Measurements from ENCODE around the gene RPS6KA4.
"Not testable (repeated sequence)": the region's sequence is repeated elsewhere in the genome, so short reads cannot be mapped to it uniquely, and the experiment has no call there.

Gene RPS6KA4

DNA sequence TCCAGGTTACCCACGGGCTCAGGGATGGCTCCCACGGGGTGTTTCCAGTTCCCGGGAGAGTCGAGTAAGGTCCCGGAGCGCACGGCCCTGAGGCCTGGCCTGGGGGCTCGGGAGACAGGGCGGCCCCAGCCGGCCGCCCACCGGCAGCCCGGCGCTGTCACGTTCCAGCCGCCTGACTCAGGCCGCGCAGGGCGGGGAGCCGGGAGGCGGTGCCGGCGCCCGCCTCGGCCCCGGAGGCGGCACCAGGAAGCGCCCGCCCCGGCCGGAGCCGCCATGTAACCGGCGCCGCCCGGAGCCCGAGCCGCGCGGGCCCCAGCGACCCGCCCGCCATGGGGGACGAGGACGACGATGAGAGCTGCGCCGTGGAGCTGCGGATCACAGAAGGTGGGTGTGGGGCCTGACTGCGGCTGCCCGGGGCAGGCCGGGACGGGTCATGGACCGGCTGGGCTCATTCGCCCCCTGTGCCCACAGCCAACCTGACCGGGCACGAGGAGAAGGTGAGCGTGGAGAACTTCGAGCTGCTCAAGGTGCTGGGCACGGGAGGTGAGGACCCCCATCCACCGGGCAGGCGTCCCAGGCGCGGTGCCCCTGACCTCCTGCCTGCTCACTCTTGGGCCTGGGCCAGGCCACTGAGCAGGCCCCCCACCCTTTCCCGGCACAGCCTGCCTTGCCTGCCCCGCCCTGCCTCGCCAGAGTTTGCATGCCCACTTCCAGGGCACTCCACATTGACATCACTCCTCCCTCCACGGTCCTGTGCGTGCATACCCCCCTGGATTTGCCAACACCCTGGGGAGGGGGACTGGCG lies at the start of gene RPS6KA4:
RPS6KA4 (plus strand) TSS at position 256 of the 805 bp plus-strand sequence; CDS start at position 330, 74 bp downstream.
- DNase-seq, result no peak

DNA sequence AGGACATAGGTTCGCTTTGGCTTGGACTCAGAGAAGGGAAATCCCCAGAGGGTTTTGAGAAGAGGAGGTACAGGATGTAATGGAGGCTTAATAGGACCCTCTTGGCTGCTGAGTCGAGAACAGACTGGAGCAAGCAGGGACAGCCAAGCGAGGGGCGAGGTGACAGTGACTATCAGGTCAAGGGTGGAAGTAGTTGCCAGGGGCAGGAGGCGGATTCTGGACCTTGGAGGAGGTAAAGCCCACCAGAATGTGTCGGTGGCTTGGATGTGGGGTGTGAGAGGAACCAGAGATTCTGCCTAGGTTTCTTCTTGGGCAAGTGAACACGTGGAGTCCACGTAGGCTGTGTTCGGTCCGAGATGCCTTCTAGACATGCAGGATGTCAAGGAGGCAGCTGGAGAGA lies 46.0 kb upstream of the RPS6KA4 start:
- DNase-seq, result no peak

DNA sequence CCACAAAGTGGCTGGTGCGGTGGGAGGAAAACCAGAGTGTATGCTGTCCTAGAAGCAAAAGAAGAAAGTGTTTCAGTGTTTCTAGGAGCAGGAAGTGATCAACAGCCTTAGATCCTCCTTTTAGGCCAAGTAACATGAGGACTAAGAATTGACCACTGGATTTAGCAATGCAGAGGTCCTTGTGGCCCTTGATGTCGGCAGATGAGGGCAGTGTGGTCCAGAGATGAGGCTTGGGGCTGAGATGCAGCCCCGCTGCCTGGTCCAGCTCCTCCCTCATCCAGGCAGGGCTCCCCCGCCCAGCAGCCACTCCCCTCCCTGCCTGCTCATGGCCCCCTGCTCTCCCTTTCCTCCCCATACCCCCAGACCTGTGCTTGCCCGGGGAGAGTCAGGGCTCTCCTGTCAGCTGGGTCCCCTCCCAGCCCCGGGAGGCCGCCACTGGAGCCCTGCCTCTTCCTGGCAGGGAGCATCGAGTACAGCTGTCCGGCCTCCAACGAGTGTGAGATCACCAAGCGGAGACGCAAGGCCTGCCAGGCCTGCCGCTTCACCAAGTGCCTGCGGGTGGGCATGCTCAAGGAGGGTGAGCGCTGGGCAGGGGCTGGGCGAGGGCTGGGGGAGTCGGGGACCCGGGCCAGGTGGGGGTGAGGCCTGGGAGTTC lies 45.3 kb upstream of the RPS6KA4 start:
- no peak for DNase-seq

DNA sequence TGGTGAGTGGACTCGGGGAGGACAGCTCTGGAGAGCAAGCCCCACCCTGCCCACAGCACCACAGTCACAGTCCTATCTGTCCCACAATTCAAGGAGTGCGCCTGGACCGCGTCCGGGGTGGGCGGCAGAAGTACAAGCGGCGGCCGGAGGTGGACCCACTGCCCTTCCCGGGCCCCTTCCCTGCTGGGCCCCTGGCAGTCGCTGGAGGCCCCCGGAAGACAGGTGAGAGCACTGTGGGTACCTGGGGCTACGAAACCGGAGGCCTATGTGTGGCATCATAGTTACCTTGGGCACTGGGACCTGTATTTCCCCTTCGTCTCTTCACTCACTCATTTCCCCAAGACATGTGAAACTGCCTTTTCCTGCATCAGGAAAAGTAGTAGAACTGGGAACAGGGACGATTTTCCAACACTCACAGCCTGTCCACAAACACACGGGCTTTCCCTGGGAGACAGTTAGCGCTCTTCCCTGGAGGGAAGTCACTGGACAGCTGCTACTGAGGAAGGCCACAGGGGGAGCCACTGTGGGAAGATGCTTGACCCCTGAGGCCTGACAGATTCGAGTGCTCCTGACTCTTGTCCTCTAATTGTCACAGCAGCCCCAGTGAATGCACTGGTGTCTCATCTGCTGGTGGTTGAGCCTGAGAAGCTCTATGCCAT lies 44.7 kb upstream of the RPS6KA4 start:
- DNase-seq, result no peak

DNA sequence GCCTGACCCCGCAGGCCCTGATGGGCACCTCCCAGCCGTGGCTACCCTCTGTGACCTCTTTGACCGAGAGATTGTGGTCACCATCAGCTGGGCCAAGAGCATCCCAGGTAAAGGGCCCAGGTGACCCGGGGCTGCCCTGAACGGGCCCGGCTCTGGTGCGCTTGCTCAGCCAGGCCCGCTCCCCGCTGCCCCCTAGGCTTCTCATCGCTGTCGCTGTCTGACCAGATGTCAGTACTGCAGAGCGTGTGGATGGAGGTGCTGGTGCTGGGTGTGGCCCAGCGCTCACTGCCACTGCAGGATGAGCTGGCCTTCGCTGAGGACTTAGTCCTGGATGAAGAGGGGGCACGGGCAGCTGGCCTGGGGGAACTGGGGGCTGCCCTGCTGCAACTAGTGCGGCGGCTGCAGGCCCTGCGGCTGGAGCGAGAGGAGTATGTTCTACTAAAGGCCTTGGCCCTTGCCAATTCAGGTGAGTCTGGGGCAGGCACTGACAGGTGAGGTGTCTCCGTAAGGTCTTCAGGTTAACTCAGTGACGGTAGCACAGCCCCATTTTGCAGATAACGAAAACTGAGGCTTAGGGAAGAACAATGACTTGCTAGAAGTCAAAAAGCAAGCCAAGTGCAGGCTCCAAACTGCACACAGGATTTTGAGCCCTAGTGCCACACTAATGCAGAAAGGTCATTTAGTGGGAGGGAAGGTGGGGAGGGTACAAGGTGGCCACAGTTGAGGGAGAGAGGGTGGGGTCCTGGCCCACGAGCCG lies 44.0 kb upstream of the RPS6KA4 start:
- DNase-seq, result no peak

DNA sequence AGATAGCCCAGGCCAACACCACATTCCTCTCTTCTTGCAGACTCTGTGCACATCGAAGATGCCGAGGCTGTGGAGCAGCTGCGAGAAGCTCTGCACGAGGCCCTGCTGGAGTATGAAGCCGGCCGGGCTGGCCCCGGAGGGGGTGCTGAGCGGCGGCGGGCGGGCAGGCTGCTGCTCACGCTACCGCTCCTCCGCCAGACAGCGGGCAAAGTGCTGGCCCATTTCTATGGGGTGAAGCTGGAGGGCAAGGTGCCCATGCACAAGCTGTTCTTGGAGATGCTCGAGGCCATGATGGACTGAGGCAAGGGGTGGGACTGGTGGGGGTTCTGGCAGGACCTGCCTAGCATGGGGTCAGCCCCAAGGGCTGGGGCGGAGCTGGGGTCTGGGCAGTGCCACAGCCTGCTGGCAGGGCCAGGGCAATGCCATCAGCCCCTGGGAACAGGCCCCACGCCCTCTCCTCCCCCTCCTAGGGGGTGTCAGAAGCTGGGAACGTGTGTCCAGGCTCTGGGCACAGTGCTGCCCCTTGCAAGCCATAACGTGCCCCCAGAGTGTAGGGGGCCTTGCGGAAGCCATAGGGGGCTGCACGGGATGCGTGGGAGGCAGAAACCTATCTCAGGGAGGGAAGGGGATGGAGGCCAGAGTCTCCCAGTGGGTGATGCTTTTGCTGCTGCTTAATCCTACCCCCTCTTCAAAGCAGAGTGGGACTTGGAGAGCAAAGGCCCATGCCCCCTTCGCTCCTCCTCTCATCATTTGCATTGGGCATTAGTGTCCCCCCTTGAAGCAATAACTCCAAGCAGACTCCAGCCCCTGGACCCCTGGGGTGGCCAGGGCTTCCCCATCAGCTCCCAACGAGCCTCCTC lies 43.1 kb upstream of the RPS6KA4 start:
- DNase-seq, result not testable (repeated sequence)

DNA sequence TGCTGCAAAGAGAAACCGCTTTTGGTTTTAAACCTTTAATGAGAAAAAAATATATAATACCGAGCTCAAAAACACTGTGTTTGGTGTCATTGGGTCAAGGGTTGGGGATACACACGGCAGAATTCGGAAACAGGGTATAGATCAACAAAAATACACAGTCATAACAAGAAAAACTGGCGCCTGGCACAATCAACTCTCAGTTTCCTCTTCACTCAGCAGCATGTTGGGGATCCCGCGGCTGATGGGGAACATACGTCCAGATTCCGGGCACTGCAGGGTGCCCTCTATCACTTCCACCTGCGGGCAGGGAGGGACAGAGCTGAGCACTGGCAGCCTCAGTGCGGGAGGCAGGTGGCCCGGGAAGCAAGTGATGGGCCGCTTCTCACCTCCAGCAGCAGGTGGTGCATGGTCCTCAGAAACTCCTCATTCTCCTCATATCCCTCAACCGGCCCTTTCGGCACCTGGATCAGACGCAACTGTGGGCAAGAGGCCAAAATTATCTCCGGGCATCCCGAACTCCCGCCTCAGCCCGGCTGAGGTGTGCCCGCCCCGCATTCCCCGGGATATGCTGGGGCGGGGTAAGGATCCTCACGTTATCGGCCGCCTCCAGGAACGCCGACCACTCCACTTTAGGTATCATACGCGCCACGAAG lies 42.2 kb upstream of the RPS6KA4 start:
- peak; percentile 43 for DNase-seq

DNA sequence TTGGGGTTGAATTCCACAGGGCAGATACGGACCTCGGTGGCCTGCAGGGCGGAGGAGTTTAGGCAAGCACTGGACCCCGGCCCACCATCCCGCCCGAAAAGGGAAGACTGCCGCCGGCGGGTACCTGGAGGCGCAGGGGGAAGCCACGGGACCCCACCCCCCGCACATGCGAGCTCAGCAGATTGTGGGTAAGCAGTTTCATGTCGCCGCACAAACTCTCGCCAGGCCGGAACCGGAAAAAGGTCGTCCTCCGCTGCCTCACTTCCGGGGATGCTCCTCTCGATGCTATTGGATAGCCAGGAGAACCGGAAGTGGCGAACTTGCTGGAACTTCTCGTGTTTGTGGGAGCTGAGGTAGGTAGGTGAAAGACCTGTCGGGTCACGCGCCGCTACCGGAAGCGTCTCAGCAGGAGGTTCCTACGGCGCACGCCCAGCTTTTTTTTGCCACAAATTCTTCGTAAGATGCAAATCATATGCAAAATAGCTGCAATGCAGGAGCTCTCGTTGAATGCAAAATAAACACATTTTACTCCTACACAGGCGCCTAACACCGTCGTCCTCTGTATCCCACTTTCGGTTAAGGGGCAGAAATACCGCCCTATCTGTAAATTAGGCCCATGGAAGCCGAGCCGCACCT lies 41.5 kb upstream of the RPS6KA4 start, which contains the start of gene TRMT112:
TRMT112 (minus strand) TSS at position 235 of the 636 bp plus-strand sequence; CDS start at position 202, 33 bp downstream.
- peak; percentile 96 for DNase-seq

DNA sequence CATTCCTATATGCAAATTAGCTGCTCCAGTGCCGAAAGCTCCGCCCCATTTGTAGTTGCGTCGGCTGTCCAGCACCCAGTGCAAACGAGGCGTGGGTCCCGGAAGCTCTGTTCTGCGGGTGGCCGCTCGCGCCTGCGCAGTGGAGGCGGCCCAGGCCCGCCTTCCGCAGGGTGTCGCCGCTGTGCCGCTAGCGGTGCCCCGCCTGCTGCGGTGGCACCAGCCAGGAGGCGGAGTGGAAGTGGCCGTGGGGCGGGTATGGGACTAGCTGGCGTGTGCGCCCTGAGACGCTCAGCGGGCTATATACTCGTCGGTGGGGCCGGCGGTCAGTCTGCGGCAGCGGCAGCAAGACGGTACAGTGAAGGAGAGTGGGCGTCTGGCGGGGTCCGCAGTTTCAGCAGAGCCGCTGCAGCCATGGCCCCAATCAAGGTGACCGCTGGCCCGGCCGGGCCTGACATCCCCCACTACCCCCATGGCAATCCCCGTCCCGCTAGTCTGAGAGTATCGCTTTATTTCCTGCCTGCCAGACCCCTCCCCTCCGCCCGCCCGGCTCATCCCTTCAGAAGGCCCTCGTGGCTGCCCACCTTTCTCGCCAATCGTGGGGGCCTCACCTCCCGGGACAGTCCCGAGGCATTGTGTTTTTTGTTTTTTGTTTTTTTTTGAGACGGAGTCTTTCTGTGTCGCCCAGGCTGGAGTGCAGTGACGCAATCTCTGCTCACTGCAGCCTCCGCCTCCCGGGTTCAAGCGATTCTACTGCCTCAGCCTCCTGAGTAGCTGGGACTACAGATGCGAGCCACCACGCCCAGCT lies 40.8 kb upstream of the RPS6KA4 start, which contains the start of gene PRDX5:
PRDX5 (plus strand) TSS at position 161 of the 805 bp plus-strand sequence; CDS start at position 256, 95 bp downstream.
- peak; percentile 91 for DNase-seq

DNA sequence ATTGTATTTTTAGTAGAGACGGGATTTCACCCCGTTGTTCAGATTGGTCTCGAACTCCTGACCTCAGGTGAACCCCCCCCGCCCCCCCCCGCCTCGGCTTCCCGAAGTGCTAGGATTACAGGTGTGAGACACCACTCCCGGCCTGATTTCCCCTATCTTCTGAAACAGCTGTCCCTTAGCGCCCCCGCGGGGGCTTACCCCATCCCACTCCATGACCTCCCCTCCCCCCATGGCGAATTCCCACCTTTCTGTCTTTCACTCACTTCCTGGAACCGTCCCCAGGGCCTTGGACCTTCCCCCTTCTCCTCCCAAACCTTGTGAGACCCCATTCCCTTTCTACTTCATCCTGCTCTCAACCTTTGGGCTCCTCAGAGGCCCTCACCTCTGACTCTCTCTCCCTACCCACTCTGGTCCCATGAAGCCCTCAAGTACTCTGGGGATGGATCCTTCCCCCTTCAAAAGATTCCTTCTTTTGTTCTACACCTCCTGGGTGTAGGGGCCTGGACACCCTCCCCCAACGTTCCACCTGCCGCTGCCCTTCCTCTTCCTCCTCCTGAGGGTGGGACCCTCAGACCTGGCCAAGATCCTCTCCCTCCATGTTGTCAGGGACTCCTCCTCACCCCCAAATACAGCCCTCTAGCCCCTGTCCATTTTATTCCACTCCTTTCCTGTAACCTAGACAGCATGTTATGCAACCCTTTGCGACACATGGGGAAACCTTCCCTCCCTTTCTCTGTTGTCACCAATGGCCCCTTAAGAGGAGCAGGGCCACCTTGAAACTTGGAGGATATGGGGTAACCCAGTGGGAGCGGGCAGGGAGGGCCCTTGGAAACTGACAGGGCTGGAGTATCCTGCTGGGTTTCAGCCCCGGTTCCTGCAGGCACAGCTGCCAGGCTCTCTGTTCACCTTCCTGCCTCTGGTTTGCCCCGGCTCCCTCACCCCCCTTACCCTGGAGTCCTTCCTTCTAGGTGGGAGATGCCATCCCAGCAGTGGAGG lies 39.9 kb upstream of the RPS6KA4 start:
- no peak for DNase-seq

DNA sequence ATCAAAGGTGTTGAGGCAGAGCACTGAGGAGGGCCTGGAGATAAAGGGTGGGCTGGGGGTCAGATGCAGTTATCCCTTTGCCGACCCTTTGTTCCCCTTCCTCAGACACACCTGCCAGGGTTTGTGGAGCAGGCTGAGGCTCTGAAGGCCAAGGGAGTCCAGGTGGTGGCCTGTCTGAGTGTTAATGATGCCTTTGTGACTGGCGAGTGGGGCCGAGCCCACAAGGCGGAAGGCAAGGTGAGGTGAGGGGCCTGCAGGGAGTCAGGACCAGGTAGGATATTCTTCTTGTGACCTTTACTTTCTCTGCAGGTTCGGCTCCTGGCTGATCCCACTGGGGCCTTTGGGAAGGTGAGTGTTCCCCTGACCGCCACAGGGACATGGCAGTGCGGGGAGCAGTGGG lies 38.4 kb upstream of the RPS6KA4 start:
- no peak for DNase-seq

DNA sequence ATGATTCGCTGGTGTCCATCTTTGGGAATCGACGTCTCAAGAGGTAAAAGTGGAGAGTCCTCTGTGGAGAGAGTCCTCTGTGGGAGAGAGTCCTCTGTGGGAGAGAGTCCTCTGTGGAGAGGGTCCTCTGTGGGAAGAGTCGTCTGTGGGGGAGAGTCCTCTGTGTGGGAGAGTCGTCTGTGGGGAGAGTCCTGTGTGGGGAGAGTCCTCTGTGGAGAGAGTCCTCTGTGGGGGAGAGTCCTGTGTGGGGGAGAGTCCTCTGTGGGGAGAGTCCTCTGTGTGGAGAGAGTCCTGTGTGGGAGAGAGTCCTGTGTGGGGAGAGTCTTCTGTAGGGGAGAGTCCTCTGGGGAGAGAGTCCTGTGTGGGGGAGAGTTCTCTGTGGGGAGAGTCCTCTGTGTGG lies 37.9 kb upstream of the RPS6KA4 start:
- no peak for DNase-seq

DNA sequence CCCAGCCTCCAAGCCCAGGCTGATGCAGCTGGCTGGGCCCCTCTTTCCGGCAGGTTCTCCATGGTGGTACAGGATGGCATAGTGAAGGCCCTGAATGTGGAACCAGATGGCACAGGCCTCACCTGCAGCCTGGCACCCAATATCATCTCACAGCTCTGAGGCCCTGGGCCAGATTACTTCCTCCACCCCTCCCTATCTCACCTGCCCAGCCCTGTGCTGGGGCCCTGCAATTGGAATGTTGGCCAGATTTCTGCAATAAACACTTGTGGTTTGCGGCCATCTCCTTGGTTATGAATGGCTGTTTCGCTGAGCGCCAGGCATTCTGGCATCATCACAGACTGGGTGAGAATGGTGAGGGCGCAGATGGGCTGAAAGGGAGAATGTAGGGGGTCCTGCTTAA lies 37.4 kb upstream of the RPS6KA4 start:
- DNase-seq, result peak; percentile 58

DNA sequence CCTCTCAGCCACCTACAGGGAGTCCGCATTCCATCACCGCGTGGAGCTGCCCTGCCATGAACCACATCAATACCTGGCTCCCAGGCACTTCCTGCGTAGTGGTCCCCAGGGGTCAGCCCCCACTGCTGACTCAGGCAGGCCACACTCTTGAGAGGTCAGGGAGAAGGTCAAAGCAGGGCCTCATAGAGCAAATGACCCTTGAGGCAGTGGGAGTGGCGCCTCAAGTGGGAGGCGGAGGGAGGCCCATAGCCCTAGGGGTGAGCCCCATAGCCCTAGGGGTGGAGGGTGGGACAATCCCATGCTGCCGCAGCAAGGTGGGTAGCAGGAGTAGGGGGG lies 36.1 kb upstream of the RPS6KA4 start:
- DNase-seq, result no peak

DNA sequence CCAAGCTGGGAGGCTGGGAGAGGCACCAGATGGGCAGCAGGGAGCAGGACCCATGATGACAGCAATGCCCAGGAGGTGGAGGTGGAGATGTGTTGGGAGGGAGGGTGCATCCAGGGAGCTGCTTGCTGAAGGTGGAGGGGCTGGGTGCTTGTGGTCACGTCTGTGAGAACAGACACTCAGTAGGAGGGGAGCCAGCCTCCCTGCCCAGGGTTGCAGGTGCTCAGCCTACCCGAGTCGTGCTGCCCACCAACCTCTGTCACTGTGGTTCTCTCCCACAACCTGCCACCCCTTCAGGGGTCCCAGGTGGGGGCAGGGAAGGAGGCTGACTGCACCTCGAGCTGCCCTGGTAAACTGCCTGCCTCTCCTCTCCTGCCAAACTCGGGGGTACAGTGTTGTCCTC lies 35.6 kb upstream of the RPS6KA4 start:
- no peak for DNase-seq

DNA sequence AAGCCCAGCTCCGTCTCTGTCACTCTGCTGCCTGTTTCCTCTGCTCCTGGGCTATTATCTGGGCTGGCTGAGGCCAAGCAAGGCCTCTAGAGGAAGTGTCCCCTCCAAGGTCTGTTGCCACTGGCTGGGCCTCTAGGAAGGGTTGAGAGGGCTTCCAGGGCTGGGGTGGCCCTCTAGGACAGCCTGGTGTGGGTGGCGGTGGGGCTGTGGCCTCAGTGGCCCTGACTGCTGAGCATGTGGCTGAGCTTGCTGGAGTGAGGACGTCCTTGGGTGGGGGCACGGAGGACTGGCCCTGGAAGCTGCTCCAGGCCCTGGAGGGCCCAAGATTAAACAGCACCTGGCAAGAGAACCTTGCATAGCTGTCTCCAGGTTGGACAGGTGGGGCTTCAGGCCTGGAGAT lies 35.0 kb upstream of the RPS6KA4 start:
- DNase-seq, result not testable (repeated sequence)

DNA sequence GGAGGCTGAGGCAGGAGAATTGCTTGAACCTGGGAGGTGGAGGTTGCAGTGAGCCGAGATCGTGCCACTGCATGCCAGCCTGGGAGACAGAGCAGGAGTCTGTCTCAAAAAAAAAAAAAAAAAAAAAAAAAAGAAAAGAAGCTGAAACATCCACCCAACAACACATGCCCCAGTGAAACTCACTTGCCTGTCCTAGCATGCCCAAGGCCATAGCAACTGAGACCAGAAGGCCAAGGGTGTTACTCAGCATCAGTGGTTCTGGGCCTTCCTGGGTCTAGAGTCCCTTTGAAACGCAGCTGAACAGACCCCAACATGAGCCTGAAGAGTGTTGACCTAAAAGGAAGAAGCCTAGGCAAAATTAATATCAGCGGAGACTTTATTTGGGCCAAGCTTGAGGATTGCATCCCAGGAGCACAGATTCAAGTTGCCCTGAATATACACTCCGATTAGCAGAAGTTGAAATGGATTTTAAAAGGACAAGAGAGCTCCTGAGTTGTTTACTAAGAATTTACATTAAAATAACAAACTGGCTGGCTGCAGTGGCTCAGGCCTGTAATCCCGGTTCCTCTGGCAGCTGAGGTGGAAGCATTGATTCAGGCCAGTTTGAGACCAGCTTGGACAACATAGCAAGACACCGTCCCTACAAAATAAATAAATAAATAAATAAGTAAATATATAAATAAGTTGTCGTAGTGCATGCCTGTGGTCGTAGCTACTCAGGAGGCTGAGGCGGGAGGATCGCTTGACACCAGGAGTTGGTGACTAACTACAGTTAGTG lies 34.1 kb upstream of the RPS6KA4 start:
- DNase-seq, result no peak

DNA sequence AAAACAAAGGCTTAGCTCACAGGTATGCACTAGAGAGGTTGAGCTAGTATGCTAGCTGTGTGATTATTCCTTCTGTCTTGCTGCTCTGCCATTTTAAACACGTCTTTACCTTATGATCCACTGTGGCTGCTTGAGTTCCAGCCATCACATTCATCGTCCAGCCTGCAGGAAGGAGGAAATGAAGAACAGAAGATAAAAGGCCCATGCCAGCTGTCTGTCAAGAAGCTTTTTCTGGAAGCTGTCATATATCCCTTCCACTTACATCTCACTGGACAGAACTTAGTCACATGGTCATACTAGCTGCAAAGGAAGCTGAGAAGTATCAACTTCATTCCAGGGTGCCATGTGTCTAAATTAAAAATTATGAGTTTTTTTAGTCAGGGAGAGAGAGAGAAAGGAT lies 31.6 kb upstream of the RPS6KA4 start:
- no peak for DNase-seq

All from NCI-H2029 treated with DMSO at 0.1 percent for 48 hours (cell line).